BLaER1 treated with 17β-estradiol and CSF1 and Interleukin-3, amounts not matched to agents 10 nM and 100 nM (cell line): Measurements from ENCODE around the gene CYP4V2.

Experiments
- H3K27ac ChIP-seq, 11 experiments: shearing (Covaris generic); formaldehyde crosslinking; 2 replicates each; pipeline ENCODE4 v1.8.1; 2022
- H3K27me3 ChIP-seq, 11 experiments: shearing (Covaris generic); formaldehyde crosslinking; 2 replicates each; pipeline ENCODE4 v1.8.1; 2022
- H3K36me3 ChIP-seq, 11 experiments: shearing (Covaris generic); formaldehyde crosslinking; 2 replicates each; pipeline ENCODE4 v1.8.1; 2022
- H3K4me1 ChIP-seq, 10 experiments: shearing (Covaris generic); formaldehyde crosslinking; 2 replicates each; pipeline ENCODE4 v1.8.1; 2022
- H3K4me2 ChIP-seq, 11 experiments: shearing (Covaris generic); formaldehyde crosslinking; 2 replicates each; pipeline ENCODE4 v1.8.1; 2022
- H3K4me3 ChIP-seq, 10 experiments: shearing (Covaris generic); formaldehyde crosslinking; 2 replicates each; pipeline ENCODE4 v1.8.1; 2022
- H3K9ac ChIP-seq, 11 experiments: shearing (Covaris generic); formaldehyde crosslinking; 2 replicates each; pipeline ENCODE4 v1.8.1; 2022
- H3K9me3 ChIP-seq, 11 experiments: shearing (Covaris generic); formaldehyde crosslinking; replicated peaks in 1 of 11; 2 replicates each; pipeline ENCODE4 v1.8.1; 2022
- H4K20me1 ChIP-seq, 11 experiments: shearing (Covaris generic); formaldehyde crosslinking; 2 replicates each; pipeline ENCODE4 v1.8.1; 2022
- Cebpa-rat ChIP-seq, 11 experiments: shearing (Covaris generic); IDR thresholded peaks; 2 replicates each; pipeline ENCODE4 v1.8.1; 2022

Gene CYP4V2

GRCh38 chr4:186216465-186217024 is 25.2 kb downstream of the CYP4V2 start:
- Histone ChIP-seq H3K4me2 (no peak overlapping the region), H3K27me3 (no peaks in the 10 kb centered on the region), H3K36me3 (peaks cover 0 to 4% (median 0%) of the 10 kb centered on the region in 11 experiments; a peak in 2 of 22 replicates), H3K27ac (no peak overlapping the region), H3K9me3 (peaks cover 0 to 1% (median 0%) of the 10 kb centered on the region in 11 experiments; a peak in 3 of 22 replicates), H3K4me1 (no peaks in the 10 kb centered on the region), H3K9ac (no peak overlapping the region), H3K4me3 (no peak overlapping the region), H4K20me1 (no peaks in the 10 kb centered on the region)
- TF ChIP-seq Cebpa-rat (IDR thresholded peaks at IDR 0.05) = no peak

GRCh38 chr4:186217733-186218293 is 26.4 kb downstream of the CYP4V2 start:
- TF ChIP-seq Cebpa-rat (IDR thresholded peaks at IDR 0.05) = no peak
- H3K9me3 ChIP-seq = peaks cover 0 to 8% (median 0%) of the 10 kb centered on the region in 11 experiments; a peak in 4 of 22 replicates
- no peak overlapping the region for H3K4me2 ChIP-seq
- no peaks in the 10 kb centered on the region for H3K36me3 ChIP-seq
- H3K27ac ChIP-seq = no peak overlapping the region
- H3K4me1 ChIP-seq = no peaks in the 10 kb centered on the region
- H3K27me3 ChIP-seq = no peaks in the 10 kb centered on the region
- no peak overlapping the region for H3K4me3 ChIP-seq
- no peak overlapping the region for H3K9ac ChIP-seq
- H4K20me1 ChIP-seq = no peaks in the 10 kb centered on the region

- H3K27ac ChIP-seq = no peak overlapping the region
- no peaks in the 10 kb centered on the region for H3K27me3 ChIP-seq
- H4K20me1 ChIP-seq = no peaks in the 10 kb centered on the region
- H3K9me3 ChIP-seq = peaks cover 30 to 43% (median 36%) of the 10 kb centered on the region in 11 experiments
- H3K4me1 ChIP-seq = no peaks in the 10 kb centered on the region
- H3K36me3 ChIP-seq = no peaks in the 10 kb centered on the region; a peak in 1 of 22 replicates
- no peak overlapping the region for H3K4me2 ChIP-seq
- no peak for TF ChIP-seq Cebpa-rat (IDR thresholded peaks at IDR 0.05)
- no peak overlapping the region for H3K4me3 ChIP-seq
- H3K9ac ChIP-seq = no peak overlapping the region
Observed at GRCh38 chr4:186221624-186222023, 30.3 kb downstream of the CYP4V2 start.

GRCh38 chr4:186225848-186226247 is 34.5 kb downstream of the CYP4V2 start:
- H3K9ac ChIP-seq = no peak overlapping the region
- peaks cover 34 to 49% (median 41%) of the 10 kb centered on the region in 11 experiments for H3K9me3 ChIP-seq
- no peak overlapping the region for H3K4me2 ChIP-seq
- TF ChIP-seq Cebpa-rat (IDR thresholded peaks at IDR 0.05) = no peak
- H3K4me1 ChIP-seq = no peaks in the 10 kb centered on the region
- H3K4me3 ChIP-seq = no peak overlapping the region
- no peaks in the 10 kb centered on the region for H4K20me1 ChIP-seq
- H3K36me3 ChIP-seq = no peaks in the 10 kb centered on the region; a peak in 1 of 22 replicates
- H3K27me3 ChIP-seq = no peaks in the 10 kb centered on the region
- H3K27ac ChIP-seq = no peak overlapping the region

- Histone ChIP-seq H3K4me3 (no peak overlapping the region), H3K4me2 (no peak overlapping the region), H3K27me3 (no peaks in the 10 kb centered on the region), H3K9ac (no peak overlapping the region), H3K4me1 (no peaks in the 10 kb centered on the region), H3K27ac (no peak overlapping the region), H3K36me3 (no peaks in the 10 kb centered on the region; a peak in 1 of 22 replicates), H3K9me3 (peaks cover 34 to 48% (median 41%) of the 10 kb centered on the region in 11 experiments), H4K20me1 (no peaks in the 10 kb centered on the region)
- TF ChIP-seq Cebpa-rat (IDR thresholded peaks at IDR 0.05) = no peak
Observed at GRCh38 chr4:186226521-186227189, 35.3 kb downstream of the CYP4V2 start.

- Histone ChIP-seq H3K9ac (no peak within 1 kb of the TSS), H3K4me3 (no peak within 1 kb of the TSS), H3K27ac (no peak within 1 kb of the TSS), H4K20me1 (no peaks in the 10 kb centered on the region), H3K27me3 (no peaks in the 10 kb centered on the region), H3K36me3 (no peaks in the 10 kb centered on the region; a peak in 1 of 22 replicates), H3K9me3 (peaks cover 34 to 46% (median 40%) of the 10 kb centered on the region in 11 experiments), H3K4me2 (no peak within 1 kb of the TSS), H3K4me1 (no peaks in the 10 kb centered on the region)
- TF ChIP-seq Cebpa-rat (IDR thresholded peaks at IDR 0.05) = no peak
Observed at GRCh38 chr4:186227221-186227620, 35.9 kb downstream of the CYP4V2 start, which contains the start of gene KLKB1. Gene KLKB1, plus strand, starts transcription at chr4:186227507. Its CDS starts 689 bp downstream, at chr4:186228196.

GRCh38 chr4:186227744-186228513 is 36.6 kb downstream of the CYP4V2 start:
- peaks cover 34 to 44% (median 39%) of the 10 kb centered on the region in 11 experiments for H3K9me3 ChIP-seq
- TF ChIP-seq Cebpa-rat (IDR thresholded peaks at IDR 0.05) = no peak
- H4K20me1 ChIP-seq = no peaks in the 10 kb centered on the region
- H3K27ac ChIP-seq = no peak overlapping the region
- H3K9ac ChIP-seq = no peak overlapping the region
- H3K36me3 ChIP-seq = no peaks in the 10 kb centered on the region; a peak in 1 of 22 replicates
- no peak overlapping the region for H3K4me3 ChIP-seq
- H3K4me2 ChIP-seq = no peak overlapping the region
- H3K27me3 ChIP-seq = no peaks in the 10 kb centered on the region
- no peaks in the 10 kb centered on the region for H3K4me1 ChIP-seq

GRCh38 chr4:186228514-186228894 is 37.1 kb downstream of the CYP4V2 start:
- H3K27ac ChIP-seq = no peak overlapping the region
- H3K4me3 ChIP-seq = no peak overlapping the region
- H3K27me3 ChIP-seq = no peaks in the 10 kb centered on the region
- H4K20me1 ChIP-seq = no peaks in the 10 kb centered on the region
- H3K9ac ChIP-seq = no peak overlapping the region
- no peaks in the 10 kb centered on the region; a peak in 1 of 22 replicates for H3K36me3 ChIP-seq
- peaks cover 34 to 39% (median 36%) of the 10 kb centered on the region in 11 experiments for H3K9me3 ChIP-seq
- H3K4me1 ChIP-seq = no peaks in the 10 kb centered on the region
- no peak overlapping the region for H3K4me2 ChIP-seq
- no peak for TF ChIP-seq Cebpa-rat (IDR thresholded peaks at IDR 0.05)

GRCh38 chr4:186234367-186234766 is 43.0 kb downstream of the CYP4V2 start:
- H3K36me3 ChIP-seq = no peaks in the 10 kb centered on the region
- no peaks in the 10 kb centered on the region for H3K4me1 ChIP-seq
- TF ChIP-seq Cebpa-rat (IDR thresholded peaks at IDR 0.05) = no peak
- H3K9me3 ChIP-seq = no peaks in the 10 kb centered on the region
- no peak overlapping the region for H3K4me3 ChIP-seq
- no peak overlapping the region for H3K4me2 ChIP-seq
- no peak overlapping the region for H3K27ac ChIP-seq
- H3K27me3 ChIP-seq = no peaks in the 10 kb centered on the region
- no peak overlapping the region for H3K9ac ChIP-seq
- no peaks in the 10 kb centered on the region for H4K20me1 ChIP-seq
